GM12878 (cell line): ENCODE measurements around the gene PSMA1. TPM values are rescaled to one million over a fixed set of nuclear protein-coding genes. Genes with fewer than 3 reads are reported as not detected.

Experiments
- CREM ChIP-seq: IDR thresholded peaks from 2 replicates; pipeline ENCODE4 v1.6.1; 2014; ENCODE audit warnings: antibody characterized with exemption, low read depth
- FOXM1 ChIP-seq: IDR thresholded peaks from 2 replicates; pipeline ENCODE4 v1.6.1; 2012; ENCODE audit warnings: low read depth, mild to moderate bottlenecking, inconsistent platforms, low read length, moderate library complexity
- HDGF ChIP-seq: fragments of 450-650 bp; IDR thresholded peaks from 2 replicates; pipeline ENCODE4 v1.6.1; 2016; ENCODE audit warnings: antibody characterized with exemption
- JUNB ChIP-seq: IDR thresholded peaks from 2 replicates; pipeline ENCODE4 v1.6.1; 2016; ENCODE audit warnings: antibody characterized with exemption, mild to moderate bottlenecking
- NFYB ChIP-seq: IDR thresholded peaks from 2 replicates; pipeline ENCODE4 v1.6.1; 2011; ENCODE audit warnings: low read depth, mild to moderate bottlenecking, low read length, improper control_type of control experiment, moderate library complexity; ENCODE audit not compliant: insufficient read depth
- NR2C1 ChIP-seq: fragments of 450-650 bp; IDR thresholded peaks from 2 replicates; pipeline ENCODE4 v1.6.1; 2017; ENCODE audit warnings: antibody characterized with exemption, mild to moderate bottlenecking, moderate library complexity
- POLR2AphosphoS2 ChIP-seq: IDR thresholded peaks from 2 replicates; pipeline ENCODE4 v1.6.1; 2011; ENCODE audit warnings: low read depth, mild to moderate bottlenecking, low read length, improper control_type of control experiment, moderate library complexity
- RB1 ChIP-seq: fragments of 450-650 bp; formaldehyde crosslinking; IDR thresholded peaks from 2 replicates; pipeline ENCODE4 v1.6.1; 2017; ENCODE audit warnings: mild to moderate bottlenecking, borderline replicate concordance
- RCOR1 ChIP-seq: conservative IDR thresholded peaks from 2 replicates; pipeline ENCODE4 v1.6.1; 2012; ENCODE audit warnings: low read depth, low read length, improper control_type of control experiment
- STAT3 ChIP-seq: IDR thresholded peaks from 2 replicates; pipeline ENCODE4 v1.6.1; 2011; ENCODE audit warnings: low read depth, low read length, improper control_type of control experiment
- WRNIP1 ChIP-seq: IDR thresholded peaks from 2 replicates; pipeline ENCODE4 v1.6.1; 2011; ENCODE audit warnings: low read depth, low read length, improper control_type of control experiment, borderline replicate concordance
- ZSCAN29 ChIP-seq: fragments of 450-650 bp; IDR thresholded peaks from 2 replicates; pipeline ENCODE4 v1.6.1; 2017; ENCODE audit warnings: mild to moderate bottlenecking, moderate library complexity
- polyA plus RNA-seq, 11 experiments: library from polyadenylated mRNA; depleted of rRNA in 4 of 11; unstranded in 6 of 11; stranded (reverse) in 5 of 11; fragments of >200 nt; fragmentation: Nextera tagmentation in 4 of 11; fragmentation: Illumina TruSeq in 1 of 11; extraction: Ambion mirVana in 4 of 11; extraction: Trizol in 1 of 11; gene quantifications; 1 replicate in 1 of 11; 2 replicates in 10 of 11; pipeline versions ENCODE4 v1.2.1 to v1.2.3, GENCODE V29; 2011 to 2016; ENCODE audit warnings: inconsistent platforms in 2 of 11, missing spikeins in 2 of 11, low read depth in 1 of 11
- total RNA-seq, 4 experiments: library from RNA; depleted of rRNA in 3 of 4; stranded (reverse); fragments of >200 nt in 3 of 4; fragmentation: Illumina TruSeq in 1 of 4; extraction: Trizol in 1 of 4; gene quantifications; 2 replicates each; pipeline versions ENCODE4 v1.2.1 to v1.2.3, GENCODE V29; 2013 to 2021
- TF ChIP-seq, protein P1 (sequence below): fragments of 450-650 bp; formaldehyde crosslinking; IDR thresholded peaks from 2 replicates; pipeline ENCODE4 v1.4.0; 2022; ENCODE audit warnings: mild to moderate bottlenecking, moderate library complexity
- TF ChIP-seq, protein P2 (sequence below): fragments of 150-350 bp; IDR thresholded peaks from 2 replicates; pipeline ENCODE4 v1.6.1; 2016; ENCODE audit warnings: low read depth, low read length
- TF ChIP-seq, protein P3 (sequence below): fragments of 450-650 bp; IDR thresholded peaks from 2 replicates; pipeline ENCODE4 v1.6.1; 2014; ENCODE audit warnings: mild to moderate bottlenecking
- TF ChIP-seq, protein P4 (sequence below): fragments of 450-650 bp; formaldehyde crosslinking; IDR thresholded peaks from 2 replicates; pipeline ENCODE4 v1.4.0; 2020; ENCODE audit warnings: mild to moderate bottlenecking, moderate library complexity

Gene PSMA1
- total and polyA plus RNA-seq, 10 of the 15 experiments (the other 5 are each of a cell fraction or from before 2014, with no cell fraction given), result 185 to 678 (median 299) TPM

DNA sequence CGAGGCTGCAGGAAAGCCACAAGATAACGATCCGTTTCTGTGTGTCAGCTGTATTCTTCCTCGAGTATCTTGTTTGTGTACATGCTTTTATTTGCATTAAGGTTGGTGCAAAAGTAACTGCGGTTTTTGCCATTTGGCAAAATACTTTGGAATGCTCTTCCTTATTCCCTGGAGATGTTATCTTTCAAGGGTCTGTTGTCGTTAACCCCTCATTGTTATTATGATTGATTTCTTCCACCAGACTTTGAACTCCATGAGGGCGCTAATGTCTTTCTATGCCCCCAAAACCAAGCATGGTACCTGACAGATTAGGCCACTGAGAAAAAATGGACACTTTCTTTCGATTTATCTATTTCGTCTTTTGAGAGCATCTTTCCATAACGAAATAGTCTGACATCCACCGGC lies 563 bp upstream of the PSMA1 start (continued):
- TF ChIP-seq, protein P1, sequence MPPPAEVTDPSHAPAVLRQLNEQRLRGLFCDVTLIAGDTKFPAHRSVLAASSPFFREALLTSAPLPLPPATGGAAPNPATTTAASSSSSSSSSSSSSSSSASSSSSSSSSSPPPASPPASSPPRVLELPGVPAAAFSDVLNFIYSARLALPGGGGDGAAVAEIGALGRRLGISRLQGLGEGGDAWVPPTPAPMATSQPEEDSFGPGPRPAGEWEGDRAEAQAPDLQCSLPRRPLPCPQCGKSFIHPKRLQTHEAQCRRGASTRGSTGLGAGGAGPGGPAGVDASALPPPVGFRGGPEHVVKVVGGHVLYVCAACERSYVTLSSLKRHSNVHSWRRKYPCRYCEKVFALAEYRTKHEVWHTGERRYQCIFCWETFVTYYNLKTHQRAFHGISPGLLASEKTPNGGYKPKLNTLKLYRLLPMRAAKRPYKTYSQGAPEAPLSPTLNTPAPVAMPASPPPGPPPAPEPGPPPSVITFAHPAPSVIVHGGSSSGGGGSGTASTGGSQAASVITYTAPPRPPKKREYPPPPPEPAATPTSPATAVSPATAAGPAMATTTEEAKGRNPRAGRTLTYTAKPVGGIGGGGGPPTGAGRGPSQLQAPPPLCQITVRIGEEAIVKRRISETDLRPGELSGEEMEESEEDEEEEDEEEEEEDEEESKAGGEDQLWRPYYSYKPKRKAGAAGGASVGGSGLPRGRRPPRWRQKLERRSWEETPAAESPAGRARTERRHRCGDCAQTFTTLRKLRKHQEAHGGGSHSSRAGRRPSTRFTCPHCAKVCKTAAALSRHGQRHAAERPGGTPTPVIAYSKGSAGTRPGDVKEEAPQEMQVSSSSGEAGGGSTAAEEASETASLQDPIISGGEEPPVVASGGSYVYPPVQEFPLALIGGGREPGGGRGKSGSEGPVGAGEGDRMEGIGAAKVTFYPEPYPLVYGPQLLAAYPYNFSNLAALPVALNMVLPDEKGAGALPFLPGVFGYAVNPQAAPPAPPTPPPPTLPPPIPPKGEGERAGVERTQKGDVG, result no peak
- TF ChIP-seq POLR2AphosphoS2, result no peak
- TF ChIP-seq, protein P2, sequence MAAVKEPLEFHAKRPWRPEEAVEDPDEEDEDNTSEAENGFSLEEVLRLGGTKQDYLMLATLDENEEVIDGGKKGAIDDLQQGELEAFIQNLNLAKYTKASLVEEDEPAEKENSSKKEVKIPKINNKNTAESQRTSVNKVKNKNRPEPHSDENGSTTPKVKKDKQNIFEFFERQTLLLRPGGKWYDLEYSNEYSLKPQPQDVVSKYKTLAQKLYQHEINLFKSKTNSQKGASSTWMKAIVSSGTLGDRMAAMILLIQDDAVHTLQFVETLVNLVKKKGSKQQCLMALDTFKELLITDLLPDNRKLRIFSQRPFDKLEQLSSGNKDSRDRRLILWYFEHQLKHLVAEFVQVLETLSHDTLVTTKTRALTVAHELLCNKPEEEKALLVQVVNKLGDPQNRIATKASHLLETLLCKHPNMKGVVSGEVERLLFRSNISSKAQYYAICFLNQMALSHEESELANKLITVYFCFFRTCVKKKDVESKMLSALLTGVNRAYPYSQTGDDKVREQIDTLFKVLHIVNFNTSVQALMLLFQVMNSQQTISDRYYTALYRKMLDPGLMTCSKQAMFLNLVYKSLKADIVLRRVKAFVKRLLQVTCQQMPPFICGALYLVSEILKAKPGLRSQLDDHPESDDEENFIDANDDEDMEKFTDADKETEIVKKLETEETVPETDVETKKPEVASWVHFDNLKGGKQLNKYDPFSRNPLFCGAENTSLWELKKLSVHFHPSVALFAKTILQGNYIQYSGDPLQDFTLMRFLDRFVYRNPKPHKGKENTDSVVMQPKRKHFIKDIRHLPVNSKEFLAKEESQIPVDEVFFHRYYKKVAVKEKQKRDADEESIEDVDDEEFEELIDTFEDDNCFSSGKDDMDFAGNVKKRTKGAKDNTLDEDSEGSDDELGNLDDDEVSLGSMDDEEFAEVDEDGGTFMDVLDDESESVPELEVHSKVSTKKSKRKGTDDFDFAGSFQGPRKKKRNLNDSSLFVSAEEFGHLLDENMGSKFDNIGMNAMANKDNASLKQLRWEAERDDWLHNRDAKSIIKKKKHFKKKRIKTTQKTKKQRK, result no peak
- no peak for TF ChIP-seq STAT3
- no peak for TF ChIP-seq ZSCAN29
- TF ChIP-seq JUNB, result no peak
- TF ChIP-seq NFYB, result no peak
- no peak for TF ChIP-seq CREM
- TF ChIP-seq RB1, result no peak
- TF ChIP-seq, protein P3, sequence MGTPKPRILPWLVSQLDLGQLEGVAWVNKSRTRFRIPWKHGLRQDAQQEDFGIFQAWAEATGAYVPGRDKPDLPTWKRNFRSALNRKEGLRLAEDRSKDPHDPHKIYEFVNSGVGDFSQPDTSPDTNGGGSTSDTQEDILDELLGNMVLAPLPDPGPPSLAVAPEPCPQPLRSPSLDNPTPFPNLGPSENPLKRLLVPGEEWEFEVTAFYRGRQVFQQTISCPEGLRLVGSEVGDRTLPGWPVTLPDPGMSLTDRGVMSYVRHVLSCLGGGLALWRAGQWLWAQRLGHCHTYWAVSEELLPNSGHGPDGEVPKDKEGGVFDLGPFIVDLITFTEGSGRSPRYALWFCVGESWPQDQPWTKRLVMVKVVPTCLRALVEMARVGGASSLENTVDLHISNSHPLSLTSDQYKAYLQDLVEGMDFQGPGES, result no peak
- TF ChIP-seq, protein P4, sequence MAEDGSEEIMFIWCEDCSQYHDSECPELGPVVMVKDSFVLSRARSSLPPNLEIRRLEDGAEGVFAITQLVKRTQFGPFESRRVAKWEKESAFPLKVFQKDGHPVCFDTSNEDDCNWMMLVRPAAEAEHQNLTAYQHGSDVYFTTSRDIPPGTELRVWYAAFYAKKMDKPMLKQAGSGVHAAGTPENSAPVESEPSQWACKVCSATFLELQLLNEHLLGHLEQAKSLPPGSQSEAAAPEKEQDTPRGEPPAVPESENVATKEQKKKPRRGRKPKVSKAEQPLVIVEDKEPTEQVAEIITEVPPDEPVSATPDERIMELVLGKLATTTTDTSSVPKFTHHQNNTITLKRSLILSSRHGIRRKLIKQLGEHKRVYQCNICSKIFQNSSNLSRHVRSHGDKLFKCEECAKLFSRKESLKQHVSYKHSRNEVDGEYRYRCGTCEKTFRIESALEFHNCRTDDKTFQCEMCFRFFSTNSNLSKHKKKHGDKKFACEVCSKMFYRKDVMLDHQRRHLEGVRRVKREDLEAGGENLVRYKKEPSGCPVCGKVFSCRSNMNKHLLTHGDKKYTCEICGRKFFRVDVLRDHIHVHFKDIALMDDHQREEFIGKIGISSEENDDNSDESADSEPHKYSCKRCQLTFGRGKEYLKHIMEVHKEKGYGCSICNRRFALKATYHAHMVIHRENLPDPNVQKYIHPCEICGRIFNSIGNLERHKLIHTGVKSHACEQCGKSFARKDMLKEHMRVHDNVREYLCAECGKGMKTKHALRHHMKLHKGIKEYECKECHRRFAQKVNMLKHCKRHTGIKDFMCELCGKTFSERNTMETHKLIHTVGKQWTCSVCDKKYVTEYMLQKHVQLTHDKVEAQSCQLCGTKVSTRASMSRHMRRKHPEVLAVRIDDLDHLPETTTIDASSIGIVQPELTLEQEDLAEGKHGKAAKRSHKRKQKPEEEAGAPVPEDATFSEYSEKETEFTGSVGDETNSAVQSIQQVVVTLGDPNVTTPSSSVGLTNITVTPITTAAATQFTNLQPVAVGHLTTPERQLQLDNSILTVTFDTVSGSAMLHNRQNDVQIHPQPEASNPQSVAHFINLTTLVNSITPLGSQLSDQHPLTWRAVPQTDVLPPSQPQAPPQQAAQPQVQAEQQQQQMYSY (CRISPR knock-in tag), result no peak
- TF ChIP-seq RCOR1, result no peak; the same call in 1 of the 2 replicates
- no peak for TF ChIP-seq NR2C1
- no peak for TF ChIP-seq WRNIP1
- no peak for TF ChIP-seq FOXM1
- no peak for TF ChIP-seq HDGF
